CD4-positive, alpha-beta T cell treated with Interleukin-2 at 100 ng/mL for 4 hours (primary cell): Measurements from ENCODE around the gene C5orf63.
"Not testable (repeated sequence)": the region's sequence is repeated elsewhere in the genome, so short reads cannot be mapped to it uniquely, and the experiment has no call there.

Experiments
- DNase-seq: peaks from one replicate; pipeline ENCODE4 v3.0.0-alpha.2; 2020; ENCODE audit warnings: low spot score

The C5orf63 gene

DNA sequence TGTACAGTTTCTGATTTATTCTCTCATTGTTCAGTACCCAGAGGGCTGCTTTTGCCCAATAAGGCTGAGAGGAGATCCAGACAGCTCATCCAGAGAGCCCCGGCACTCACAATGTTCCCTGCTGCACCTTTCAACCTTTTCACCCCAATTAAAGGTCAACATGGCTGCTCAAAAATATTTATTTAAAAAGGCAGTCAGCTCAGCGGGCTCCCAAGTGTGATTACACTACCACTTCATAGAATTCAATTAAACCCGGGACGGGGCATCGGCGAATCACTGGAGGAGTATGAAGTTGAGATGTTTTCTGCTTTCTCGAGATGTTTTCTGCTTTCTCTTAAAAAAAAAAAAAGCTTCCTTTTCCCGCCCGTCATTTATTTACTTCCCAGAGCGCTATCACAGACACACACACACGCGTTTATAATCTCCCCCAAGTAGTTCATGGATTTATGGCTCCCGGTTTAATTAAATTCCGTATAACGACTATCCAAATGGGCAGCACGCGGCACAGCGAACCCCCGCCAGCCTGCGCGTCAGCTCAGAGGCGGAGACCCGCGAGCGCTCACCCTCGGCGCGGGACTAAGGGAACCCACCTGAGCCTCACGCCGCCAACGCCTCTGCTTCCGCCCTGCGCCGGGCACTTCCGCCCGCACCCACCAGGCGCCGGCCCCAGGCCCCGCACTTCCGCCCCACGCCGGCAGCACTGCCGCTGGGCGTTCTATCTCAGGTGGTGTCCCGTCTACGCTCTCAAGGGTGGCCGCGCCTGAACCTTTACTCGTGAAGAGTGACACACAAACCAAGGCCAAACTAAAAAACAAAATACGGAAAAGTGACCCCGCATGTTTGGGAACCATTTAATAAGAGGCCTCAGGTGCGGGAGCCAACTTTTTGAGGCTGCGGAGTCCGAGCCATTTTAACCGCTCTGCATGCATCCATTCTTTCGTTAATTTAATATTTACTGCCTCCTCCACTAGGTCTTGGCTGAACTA is at the start of gene C5orf63:
Gene C5orf63, minus strand, starts transcription at position 642 of the 986 bp plus-strand sequence. CDS start 14,507 bp downstream, outside the sequence.
- DNase-seq: peak; percentile 64

DNA sequence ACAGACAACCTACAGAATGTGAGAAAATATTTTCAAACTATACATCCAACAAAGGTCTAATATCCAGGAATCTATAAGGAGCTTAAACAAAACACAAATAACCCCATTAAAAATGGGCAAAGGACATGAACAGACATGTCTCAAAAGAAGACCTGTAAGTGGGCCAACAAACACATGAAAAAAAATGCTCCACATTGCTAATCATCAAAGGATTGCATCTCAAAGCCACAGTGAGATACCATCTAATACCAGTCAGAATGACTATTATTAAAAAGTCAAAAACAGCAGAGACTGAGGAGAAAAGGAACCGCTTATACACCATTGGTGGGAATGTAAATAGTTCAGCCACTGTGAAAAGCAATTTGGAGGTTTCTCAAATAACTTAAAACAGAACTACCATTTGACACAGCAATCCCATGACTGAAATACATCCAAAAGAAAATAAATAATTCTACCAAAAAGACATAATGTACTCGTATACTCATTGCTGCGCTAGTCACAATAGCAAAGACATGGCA is 39.1 kb upstream of the C5orf63 start:
- no peak for DNase-seq

DNA sequence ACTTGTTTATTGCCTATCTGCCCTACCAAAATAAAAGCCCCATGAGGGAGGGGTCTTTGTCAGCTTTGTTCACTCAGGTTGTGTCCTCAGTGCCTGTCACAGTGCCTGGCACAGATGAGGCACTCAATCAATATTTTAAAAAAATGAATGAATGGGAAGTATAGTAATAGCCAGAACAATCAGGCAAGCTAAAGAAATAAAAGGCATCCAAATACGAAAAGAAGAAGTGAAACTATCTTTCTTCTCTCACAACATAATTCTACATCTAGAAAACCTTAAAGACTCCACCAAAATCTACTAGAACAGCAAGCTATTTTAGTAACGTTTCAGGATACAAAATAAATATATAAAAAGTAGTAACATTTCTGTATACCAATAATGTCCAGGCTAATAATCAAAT is 37.8 kb upstream of the C5orf63 start:
- no peak for DNase-seq

DNA sequence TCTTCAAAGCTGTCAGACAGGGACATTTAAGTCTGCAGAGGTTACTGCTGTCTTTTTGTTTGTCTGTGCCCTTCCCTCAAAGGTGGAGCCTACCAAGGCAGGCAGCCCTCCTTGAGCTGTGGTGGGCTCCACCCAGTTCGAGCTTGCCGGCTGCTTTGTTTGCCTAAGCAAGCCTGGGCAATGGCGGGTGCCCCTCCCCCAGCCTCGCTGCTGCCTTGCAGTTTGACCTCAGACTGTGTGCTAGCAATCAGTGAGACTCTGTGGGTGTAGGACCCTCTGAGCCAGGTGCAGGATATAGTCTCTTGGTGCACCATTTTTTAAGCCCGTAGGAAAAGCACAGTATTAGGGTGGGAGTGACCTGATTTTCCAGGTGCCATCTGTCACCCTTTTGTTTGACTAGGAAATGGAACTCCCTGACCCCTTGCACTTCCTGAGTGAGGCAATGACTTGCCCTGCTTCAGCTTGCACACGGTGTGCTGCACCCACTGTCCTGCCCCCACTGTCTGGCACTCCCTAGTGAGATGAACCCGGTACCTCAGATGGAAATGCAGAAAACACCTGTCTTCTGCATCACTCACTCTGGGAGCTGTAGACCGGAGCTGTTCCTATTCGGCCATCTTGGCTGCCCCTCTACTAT is 35.4 kb upstream of the C5orf63 start:
- not testable (repeated sequence) for DNase-seq

DNA sequence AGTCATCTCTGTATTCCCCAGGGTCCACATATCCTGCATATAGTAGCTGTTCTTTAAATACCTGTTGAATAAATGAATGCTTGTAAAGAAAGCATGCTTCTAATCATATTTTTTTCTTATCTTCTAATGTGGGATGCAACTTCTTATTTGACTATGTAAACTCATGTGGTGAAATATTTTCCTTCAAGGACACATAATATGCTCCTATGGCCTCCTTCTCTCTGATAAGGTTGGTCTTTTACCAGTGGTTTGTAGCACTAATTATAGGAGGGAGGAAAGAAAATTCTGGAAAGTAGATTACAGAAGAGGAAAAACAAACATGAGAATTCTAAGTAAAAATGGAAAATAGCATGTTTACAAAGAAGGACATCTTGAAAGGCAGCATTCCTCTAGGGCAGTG is 28.6 kb upstream of the C5orf63 start:
- DNase-seq: no peak

DNA sequence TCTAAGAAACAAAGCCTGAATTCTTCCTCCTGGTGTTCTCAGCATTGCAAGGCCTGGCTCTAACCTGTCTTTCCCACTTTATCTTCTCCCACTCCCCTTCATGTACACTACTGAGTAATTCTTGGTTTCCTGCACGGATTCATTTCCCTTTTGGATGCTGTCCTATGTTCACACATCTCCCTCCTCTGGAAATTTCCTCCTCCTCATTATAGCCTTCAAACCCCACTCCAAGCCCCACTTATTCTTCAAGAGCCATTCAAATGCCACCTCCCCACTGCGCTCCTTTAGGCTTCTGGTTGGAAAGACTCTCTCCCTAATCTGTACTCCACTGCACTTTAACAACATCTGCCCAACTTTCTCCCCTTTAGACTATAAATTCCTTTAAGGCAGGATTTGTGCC is 28.2 kb upstream of the C5orf63 start:
- DNase-seq: no peak

DNA sequence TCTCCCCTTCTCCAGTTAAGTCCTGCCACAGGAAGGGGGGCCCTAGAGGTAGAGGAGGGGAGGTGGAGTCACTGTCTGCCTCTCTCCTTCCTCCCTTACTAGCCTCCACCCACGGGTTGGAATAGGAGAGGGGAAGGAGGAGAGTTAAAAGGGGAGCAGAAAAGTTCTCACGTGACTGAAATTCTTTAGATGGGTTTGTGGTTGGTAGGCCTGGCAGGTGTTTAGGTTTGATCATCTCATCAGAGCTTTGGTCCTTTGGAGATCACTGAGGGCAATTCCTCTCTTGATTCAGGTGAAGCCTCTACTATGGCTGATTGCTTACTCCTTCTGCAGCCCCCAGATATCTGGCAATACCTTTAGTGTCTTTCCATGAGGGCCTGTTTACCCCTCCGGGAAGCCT is 24.9 kb upstream of the C5orf63 start:
- no peak for DNase-seq

DNA sequence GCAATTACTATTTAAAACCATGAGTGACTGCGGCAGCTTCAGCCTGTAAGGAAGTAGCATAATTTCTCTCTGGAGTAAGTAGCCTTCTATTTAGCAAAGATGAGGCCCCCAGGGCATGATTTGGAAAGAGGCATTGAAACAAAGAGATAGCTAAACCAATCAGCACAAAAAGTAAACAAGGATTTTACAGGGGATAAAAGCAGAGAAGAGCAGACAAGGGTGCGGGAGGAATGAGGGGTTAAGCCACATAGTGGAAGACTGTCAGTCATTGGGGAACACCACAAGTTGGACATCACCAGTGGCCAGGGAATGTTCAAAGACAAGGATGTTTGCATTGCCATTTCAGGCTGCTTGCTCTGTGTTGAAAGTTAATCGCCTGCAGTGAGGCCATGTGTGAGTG is 24.0 kb upstream of the C5orf63 start:
- DNase-seq: no peak

DNA sequence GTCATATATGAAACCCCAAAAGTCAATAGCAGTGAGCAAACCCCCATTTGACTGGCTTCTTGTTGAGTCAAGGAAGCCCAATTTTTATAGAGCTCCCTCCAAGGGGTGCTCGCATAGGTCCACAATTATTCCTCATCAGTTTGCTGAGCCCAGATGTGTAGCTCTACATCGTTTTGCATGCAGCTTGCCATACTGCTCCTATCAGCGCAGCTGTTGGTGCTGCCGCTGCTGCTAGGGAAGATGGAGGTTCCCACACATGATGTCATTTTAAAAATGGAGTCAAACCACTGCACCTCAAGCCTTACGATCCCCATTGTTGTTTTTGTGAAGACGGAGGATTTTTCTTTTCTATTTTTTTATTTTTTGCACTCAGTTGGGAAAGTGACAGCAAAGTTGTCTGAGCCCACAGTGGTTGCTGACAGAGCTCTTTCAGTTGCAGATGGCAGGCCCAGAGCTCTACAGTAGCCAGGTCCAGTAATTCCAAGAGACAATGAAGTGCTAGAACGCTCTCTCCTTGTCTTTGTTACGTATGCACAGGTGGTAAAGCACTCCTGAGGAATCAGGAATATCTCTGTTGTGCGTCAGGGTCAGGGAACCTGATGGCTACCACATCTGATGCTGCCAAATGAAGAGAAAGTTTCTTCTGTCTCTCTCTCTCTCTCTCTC is 23.2 kb upstream of the C5orf63 start:
- no peak for DNase-seq

DNA sequence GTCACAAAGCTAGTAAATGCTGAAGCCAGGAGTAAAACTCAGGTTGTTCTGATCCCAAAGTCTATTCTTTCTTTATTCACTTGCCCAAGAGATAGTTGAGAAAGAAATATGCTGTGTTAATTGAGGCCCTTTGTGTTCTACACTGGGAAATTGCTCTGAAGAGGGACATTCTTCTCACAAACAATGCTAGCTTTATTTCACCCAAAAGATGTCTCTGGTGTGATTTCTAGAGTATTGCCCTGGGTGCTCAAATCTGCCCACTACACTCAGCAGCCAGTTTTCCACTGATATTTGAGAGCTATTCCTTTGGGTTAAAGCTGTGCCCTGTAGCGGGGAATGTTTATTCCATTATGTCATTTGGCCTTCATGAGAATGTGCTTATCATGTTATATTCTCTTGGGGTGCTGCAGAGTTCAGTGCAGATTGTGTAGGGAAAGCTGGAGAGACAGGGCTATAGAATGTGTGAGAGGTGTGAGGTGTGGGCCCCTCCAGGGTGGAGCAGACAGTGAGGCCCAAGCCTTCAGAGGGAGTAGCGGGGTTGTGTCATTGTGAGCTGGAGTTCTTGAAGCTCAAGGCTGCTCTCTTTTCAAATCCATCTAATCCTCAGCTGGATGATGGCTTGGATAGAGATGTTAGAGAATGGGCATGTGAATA is 21.0 kb upstream of the C5orf63 start:
- no peak for DNase-seq

DNA sequence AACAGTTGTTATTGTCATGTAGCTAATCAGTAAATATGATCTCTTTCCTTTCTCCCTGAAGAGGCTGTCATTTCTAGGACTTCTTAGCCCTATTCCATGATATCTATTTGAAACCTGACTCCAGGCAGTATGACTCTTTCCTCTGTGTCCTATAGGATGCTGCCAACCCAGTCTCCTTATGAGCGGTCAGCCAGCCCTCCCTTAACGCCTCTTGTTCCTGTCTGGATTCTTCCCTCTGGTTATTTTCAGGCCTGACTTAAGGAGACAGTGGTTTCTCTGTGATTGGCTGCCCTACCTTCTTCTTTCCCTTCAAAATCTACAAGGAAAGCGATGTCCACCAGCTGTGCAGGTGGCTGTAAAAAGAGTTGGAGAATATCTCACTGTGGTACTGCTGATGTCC is 19.4 kb upstream of the C5orf63 start:
- DNase-seq: no peak

DNA sequence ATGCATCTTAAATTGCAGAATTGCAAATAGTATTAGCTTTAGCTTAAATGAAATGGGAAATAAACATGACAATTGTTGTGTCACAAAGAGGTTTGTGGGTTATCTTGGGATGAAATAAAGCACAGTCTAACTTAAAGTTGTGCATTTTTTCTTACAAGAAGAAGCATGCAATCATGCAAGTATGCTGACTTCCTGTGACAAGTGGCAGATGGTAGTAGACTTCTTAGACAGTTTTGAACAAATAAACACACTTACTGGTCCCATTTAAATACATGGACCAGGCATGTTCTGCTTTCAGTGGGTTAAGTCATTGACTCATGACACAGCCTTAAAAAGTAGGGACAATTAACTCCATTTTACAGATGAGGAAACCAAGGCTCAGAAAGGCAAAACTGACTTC is 15.9 kb upstream of the C5orf63 start:
- DNase-seq: no peak

DNA sequence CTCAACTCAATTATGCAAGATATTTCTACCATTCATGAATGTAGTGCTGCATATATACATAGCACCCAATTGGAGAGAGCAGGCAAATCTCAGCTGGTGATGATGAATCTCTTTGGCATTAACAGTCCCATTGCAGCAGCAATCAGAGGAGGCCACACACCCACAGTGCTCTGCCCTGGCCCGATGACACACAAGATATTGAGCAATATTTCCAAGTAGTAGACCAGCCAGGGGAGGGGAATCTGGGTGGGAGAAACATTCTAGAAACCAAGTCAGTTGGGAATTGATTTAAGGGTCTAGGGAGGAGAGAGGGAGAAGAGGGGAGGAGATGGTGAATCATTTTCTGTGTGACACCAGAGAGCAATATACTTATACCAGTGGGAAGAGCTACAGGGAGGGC is 14.9 kb upstream of the C5orf63 start:
- DNase-seq: no peak

DNA sequence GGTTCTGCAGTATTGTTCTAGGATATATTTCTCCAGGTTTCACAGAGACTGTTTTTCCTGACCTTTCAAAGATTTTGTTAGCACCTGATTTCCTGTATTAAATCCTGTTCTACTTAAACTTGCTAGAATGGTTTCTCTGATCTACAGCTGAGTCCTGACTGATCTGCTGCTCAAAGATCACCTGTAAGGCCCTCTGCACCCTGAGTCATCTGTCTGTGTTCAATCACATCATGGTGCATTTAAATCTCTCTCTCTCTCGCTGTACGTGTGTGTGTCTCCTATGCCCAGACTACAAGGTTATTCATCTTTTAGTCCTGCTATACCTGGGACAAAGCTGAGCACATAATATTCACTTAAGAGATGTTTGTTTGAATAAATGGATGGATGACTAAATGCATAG is 13.3 kb upstream of the C5orf63 start:
- DNase-seq: no peak

DNA sequence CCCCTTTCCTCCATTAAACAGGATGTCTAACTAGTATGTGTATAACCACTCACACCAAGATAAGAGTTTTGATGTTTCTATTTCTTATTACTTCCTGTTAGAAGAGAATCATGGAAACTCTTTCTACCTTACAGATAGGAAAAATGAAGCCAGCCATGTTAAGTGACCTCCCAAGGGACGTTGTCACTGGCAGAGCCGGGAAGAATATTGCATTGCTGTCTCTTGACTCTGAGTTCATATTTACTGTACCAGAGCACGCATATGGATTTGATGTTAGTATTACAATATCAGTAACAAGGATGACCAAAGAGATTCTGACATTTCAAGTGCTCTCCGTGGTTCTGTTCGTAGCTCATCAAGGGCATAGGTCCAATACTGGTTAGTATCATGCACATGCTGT is 12.5 kb upstream of the C5orf63 start:
- no peak for DNase-seq

DNA sequence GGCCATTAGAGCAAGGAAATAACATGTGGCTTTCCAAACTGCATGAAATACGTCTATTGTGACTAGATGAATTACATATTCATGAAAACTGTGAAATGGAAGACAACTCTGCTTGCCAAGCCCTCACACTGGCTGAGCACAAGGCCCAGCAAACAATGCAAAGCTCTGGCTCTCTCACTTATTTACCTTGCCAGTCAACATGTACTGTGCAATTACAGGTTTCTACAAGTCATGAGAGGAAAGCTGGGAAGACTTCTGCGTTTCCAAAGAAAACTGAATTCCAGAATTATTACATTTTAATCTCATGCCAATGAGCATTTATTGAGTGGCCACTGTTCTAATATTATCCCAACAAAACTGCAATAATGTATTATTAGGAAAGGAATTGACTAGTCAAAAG is 12.1 kb upstream of the C5orf63 start:
- DNase-seq: no peak

DNA sequence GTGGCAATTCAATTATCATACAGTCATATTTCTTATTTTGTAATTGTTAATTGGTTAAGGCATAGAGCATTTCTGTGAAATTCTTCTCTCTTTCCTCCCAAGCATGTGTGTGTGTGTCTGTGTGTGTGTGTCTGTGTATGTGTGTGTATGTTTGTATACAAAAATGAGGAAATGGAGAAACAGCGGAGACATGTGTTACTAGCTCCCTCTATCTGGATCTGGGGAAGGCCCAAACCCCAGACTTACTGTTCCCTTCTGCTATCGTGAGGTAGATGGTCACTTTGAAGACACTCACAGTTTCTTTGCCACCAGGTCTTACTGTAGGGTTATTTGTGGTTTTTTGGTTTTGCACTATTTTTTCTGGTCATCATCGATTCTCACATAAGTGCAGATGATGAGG is 11.4 kb upstream of the C5orf63 start:
- DNase-seq: no peak

DNA sequence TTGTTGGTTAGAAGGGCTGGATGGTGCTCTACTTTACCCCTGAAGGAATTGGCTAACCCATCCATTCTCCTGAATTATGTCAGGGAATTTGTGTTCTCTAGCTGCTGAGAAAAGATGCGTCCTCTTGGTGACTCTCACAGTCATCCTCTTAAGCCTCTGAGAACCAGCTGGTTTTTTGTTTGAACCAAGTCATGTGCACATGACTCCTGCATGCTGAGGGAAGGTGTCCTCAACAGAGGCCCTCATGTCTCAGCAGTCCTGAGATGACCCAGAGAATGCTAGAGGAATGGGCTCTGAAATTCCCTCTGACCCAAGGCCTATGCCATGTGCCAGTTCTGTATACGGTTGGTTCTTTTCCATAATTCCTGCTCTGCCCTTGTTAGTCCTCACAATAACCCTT is 10.4 kb upstream of the C5orf63 start:
- no peak for DNase-seq

DNA sequence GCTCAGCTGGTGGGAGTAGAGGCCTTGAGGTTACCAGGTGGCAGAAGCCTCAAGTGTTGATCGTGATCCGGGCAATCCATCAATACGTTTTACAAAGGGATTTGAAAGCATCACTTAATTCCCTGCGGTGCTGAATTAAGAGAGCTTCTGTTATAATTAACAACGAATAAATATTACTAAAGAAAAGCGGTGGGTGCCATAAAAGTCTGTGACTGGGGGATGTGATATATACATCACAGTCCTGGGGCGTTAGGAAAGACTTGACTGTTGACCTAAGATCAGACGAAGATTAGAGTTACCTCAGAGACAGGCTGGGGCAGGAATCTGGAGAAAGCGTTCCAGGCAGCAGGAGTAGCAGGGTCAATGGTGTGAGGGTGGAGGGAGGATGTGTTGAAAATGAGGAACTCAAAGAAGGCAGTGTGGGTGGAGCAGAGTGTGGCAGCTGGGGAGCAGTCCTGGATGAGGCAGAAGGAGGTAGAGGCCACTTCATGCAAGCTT is 6.7 kb upstream of the C5orf63 start:
- DNase-seq: no peak

DNA sequence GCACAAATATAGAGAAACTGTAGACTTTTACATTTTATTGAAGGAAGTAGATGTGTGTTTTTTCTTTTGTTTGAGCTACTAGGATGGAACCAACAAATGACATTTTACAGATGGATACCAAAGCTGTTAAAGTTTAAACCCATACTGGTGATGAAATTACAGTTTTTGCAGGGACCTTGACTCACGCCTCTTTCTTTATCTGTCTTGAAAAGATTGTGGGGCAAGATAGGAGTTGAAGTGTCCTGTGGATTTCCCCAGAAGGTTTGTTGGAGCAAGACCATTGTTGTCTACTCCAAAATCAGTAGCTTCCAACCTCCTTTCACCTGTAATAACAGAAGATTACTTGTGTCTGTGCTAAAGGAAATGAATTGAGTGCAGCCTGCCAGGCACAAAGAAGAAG is 4.1 kb upstream of the C5orf63 start:
- DNase-seq: no peak

DNA sequence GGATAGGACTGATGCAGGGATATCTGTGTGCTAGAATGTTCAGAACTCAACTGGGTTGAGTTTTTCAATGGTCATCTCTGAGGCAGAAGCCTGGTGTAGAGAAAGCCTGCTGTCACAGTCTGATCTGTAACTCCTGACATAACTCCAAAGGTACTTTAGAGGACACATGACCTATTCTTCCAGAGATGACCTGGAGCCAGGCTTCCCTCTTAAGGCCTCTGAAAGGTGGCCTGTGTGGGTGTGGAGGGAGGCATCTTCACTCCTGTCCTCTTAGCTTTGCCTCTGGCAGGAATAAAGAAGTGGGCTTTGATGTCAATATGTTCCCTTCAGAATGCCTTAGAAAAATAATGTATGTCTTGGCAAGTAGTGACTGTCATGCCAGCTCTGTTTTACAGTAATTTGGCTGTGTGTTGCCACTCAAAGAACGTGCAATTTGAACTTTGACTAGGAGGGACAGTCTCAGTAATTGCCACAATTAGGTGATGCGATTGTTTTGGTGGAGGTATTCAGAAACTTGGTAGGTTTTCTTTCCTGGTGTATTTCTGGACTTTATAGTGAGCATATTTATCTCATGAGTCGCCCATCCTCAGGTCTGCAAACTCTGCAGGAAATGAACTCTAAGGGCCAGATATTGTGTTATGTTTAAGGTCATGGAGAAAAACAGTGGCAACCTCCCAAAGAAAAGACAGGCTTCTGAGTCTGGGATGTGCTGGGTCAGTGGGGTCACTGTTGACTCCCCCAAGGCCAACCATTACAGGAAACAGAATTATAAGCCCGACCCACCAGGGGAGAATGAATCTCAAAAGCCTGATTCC is 3.2 kb upstream of the C5orf63 start:
- DNase-seq: no peak
